HCT116 (cell line): ENCODE measurements around the gene SUPT6H. TPM values are rescaled to one million over a fixed set of nuclear protein-coding genes. Genes with fewer than 3 reads are reported as not detected.

Experiments used
- ATAC-seq: fragments of 200-7000 bp; cut with Tn5 transposase; 2 replicates; pipeline ENCODE4 v1.9.1; 2020; ENCODE audit warnings: mild to moderate bottlenecking, moderate library complexity
- BruUV-seq: library from RNA; stranded (reverse); fragments of 400-500 nt; replicated peaks from 2 replicates; lab custom pipeline; 2021; lab: Mats Ljungman, UMichigan
- CTCF ChIA-PET: fragments of 300-600 bp; sonication (Branson Sonifier 250); formaldehyde crosslinking; loops from one replicate; lab custom pipeline; 2021; ENCODE audit warnings: antibody characterized with exemption; lab: Charles Lee
- POLR2A ChIA-PET: fragments of 300-600, 350-600 bp; sonication (Branson Sonifier 250); formaldehyde crosslinking; loops from one replicate; lab custom pipeline; 2021; ENCODE audit warnings: antibody characterized with exemption; lab: Charles Lee
- RAD21 ChIA-PET, 2 experiments: fragments of 300-600 bp; sonication (Branson Sonifier 250); formaldehyde crosslinking; loops; one replicate each; lab custom pipeline; 2023; ENCODE audit warnings: low total read pairs in 2 of 2; ENCODE audit not compliant: uncharacterized antibody in 2 of 2, unreplicated experiment in 2 of 2, low non-redundant PET in 1 of 2; lab: Charles Lee
- DNase-seq: peaks from one replicate; pipeline ENCODE4 v3.0.0-alpha.2; 2010; ENCODE audit warnings: low read depth, low spot score
- H2AFZ ChIP-seq: fragments of 200-600 bp; shearing (Covaris generic), sonication (generic); 2 replicates; pipeline ENCODE4 v1.6.1; 2017; ENCODE audit warnings: low read depth, mixed run types, mixed read lengths, antibody characterized with exemption, low read length; ENCODE audit not compliant: poor library complexity, severe bottlenecking
- H3K27ac ChIP-seq: 2 replicates; pipeline ENCODE4 v1.5.1; 2012; ENCODE audit warnings: low read depth, low read length
- H3K27me3 ChIP-seq: fragments of 200-600 bp; sonication (generic); 2 replicates; pipeline ENCODE4 v1.6.1; 2016; ENCODE audit warnings: mixed run types, low read length, mixed read lengths; ENCODE audit not compliant: insufficient read depth
- H3K36me3 ChIP-seq, 2 experiments: fragments of 200-500 bp in 1 of 2; fragments of 200-600 bp in 1 of 2; sonication (Bioruptor generic) in 1 of 2; sonication (generic) in 1 of 2; 2 replicates each; pipeline versions ENCODE4 v1.5.1 to v1.6.1; 2014 to 2016; ENCODE audit warnings: low read length in 2 of 2, inconsistent platforms in 1 of 2, mixed read lengths in 1 of 2, mixed run types in 1 of 2; ENCODE audit not compliant: insufficient read depth in 2 of 2, control insufficient read depth in 1 of 2
- H3K4me1 ChIP-seq, 2 experiments: fragments of 200-600 bp in 1 of 2; sonication (generic) in 1 of 2; 2 replicates each; pipeline versions ENCODE4 v1.5.1 to v1.6.1; 2012 to 2017; ENCODE audit warnings: low read length in 2 of 2, inconsistent platforms in 1 of 2, mild to moderate bottlenecking in 1 of 2, mixed read lengths in 1 of 2, mixed run types in 1 of 2, moderate library complexity in 1 of 2; ENCODE audit not compliant: insufficient read depth in 2 of 2, control insufficient read depth in 1 of 2
- H3K4me2 ChIP-seq: fragments of 200-600 bp; sonication (generic); 2 replicates; pipeline ENCODE4 v1.6.1; 2017; ENCODE audit warnings: mixed run types, low read length, mixed read lengths
- H3K4me3 ChIP-seq, 2 experiments: fragments of 200-600 bp in 1 of 2; sonication (generic) in 1 of 2; replicated peaks in 1 of 2; 2 replicates each; pipeline ENCODE4 v1.5.1; 2011 to 2016; ENCODE audit warnings: low read length in 2 of 2, control low read depth in 1 of 2, low read depth in 1 of 2, mild to moderate bottlenecking in 1 of 2, mixed read lengths in 1 of 2, mixed run types in 1 of 2
- H3K79me2 ChIP-seq: fragments of 200-600 bp; sonication (generic); 2 replicates; pipeline ENCODE4 v1.6.1; 2017; ENCODE audit warnings: mild to moderate bottlenecking, mixed run types, low read length, moderate library complexity, mixed read lengths; ENCODE audit not compliant: insufficient read depth
- H3K9ac ChIP-seq: fragments of 200-600 bp; sonication (generic); 2 replicates; pipeline ENCODE4 v1.6.1; 2016; ENCODE audit warnings: low read length, mixed read lengths
- H3K9me2 ChIP-seq: fragments of 200-600 bp; sonication (generic), shearing (Covaris generic); 2 replicates; pipeline ENCODE4 v1.6.1; 2017; ENCODE audit warnings: mixed run types, mild to moderate bottlenecking, moderate library complexity; ENCODE audit not compliant: insufficient read depth
- H3K9me3 ChIP-seq, 2 experiments: fragments of 200-500 bp in 1 of 2; fragments of 200-600 bp in 1 of 2; sonication (Bioruptor generic) in 1 of 2; sonication (generic) in 1 of 2; 2 replicates each; pipeline ENCODE4 v1.6.1; 2014 to 2017; ENCODE audit warnings: low read length in 2 of 2, mixed read lengths in 2 of 2, inconsistent platforms in 1 of 2, low read depth in 1 of 2, mild to moderate bottlenecking in 1 of 2, mixed run types in 1 of 2, moderate library complexity in 1 of 2; ENCODE audit not compliant: control insufficient read depth in 1 of 2, insufficient read depth in 1 of 2
- H4K20me1 ChIP-seq: fragments of 200-600 bp; sonication (generic), shearing (Covaris generic); 2 replicates; pipeline ENCODE4 v1.6.1; 2017; ENCODE audit warnings: mixed run types, mild to moderate bottlenecking, moderate library complexity; ENCODE audit not compliant: insufficient read depth
- ATF3 ChIP-seq: IDR thresholded peaks from 2 replicates; pipeline ENCODE4 v1.6.1; 2012
- CBX3 ChIP-seq: IDR thresholded peaks from 2 replicates; pipeline ENCODE4 v1.6.1; 2012; ENCODE audit warnings: low read depth
- CTCF ChIP-seq, 3 experiments: fragments of 200-600 bp in 1 of 3; sonication (generic) in 1 of 3; IDR thresholded peaks in 2 of 3; conservative IDR thresholded peaks in 1 of 3; 2 replicates each; pipeline ENCODE4 v1.5.1; 2012 to 2017; ENCODE audit warnings: low read depth in 2 of 3, low read length in 2 of 3, antibody characterized with exemption in 1 of 3, borderline replicate concordance in 1 of 3, control low read depth in 1 of 3, mild to moderate bottlenecking in 1 of 3, mixed read lengths in 1 of 3, mixed run types in 1 of 3, moderate library complexity in 1 of 3; ENCODE audit not compliant: insufficient read depth in 1 of 3
- ELF1 ChIP-seq: IDR thresholded peaks from 2 replicates; pipeline ENCODE4 v1.6.1; 2012; ENCODE audit warnings: low read depth, borderline replicate concordance
- JUND ChIP-seq: IDR thresholded peaks from 2 replicates; pipeline ENCODE4 v1.6.1; 2012
- SIN3A ChIP-seq: IDR thresholded peaks from 2 replicates; pipeline ENCODE4 v1.6.1; 2012; ENCODE audit warnings: low read depth
- ZFX ChIP-seq: fragments of 450-650 bp; IDR thresholded peaks from 2 replicates; pipeline ENCODE4 v1.6.1; 2017
- intact Hi-C: fragments of 100-400 bp; cut with micrococcal nuclease; formaldehyde crosslinking; loops from 2 replicates; pipeline ENCODE4 v1.10.0; 2022
- total RNA-seq: library from RNA; stranded (reverse); gene quantifications from one replicate; pipeline ENCODE4 v1.2.1, GENCODE V29; 2021; ENCODE audit not compliant: unreplicated experiment

Gene SUPT6H
- total RNA-seq, 1 experiment from 2014 or later = 62.1 TPM

- intact Hi-C loops = no loop called here
- H2AFZ ChIP-seq = no peak overlapping the region
- TF ChIP-seq JUND (no peak), ZFX (no peak), CBX3 (no peak), SIN3A (no peak), CTCF (IDR thresholded peaks at IDR 0.05 in 2 of 3, conservative IDR thresholded peaks at IDR 0.05 in 1 of 3; ENCODE audit: borderline replicate concordance in 1 of 3, insufficient read depth in 1 of 3, low read depth in 2 of 3, low read length in 2 of 3) (no peak), ATF3 (no peak), ELF1 (no peak)
- H3K27ac ChIP-seq = no peak overlapping the region
- H3K79me2 ChIP-seq = no peaks in the 10 kb centered on the region
- DNase-seq (no peak), ATAC-seq (no peak)
- no TSS peak for BruUV-seq
- RAD21 ChIA-PET = no interaction called here
- CTCF ChIA-PET = no interaction called here
- H3K9me2 ChIP-seq = no peaks in the 10 kb centered on the region
- H3K9me3 ChIP-seq = no peaks in the 10 kb centered on the region
- peaks cover 46 to 51% of the 10 kb centered on the region in 2 experiments for H3K36me3 ChIP-seq
- no peak overlapping the region for H3K4me3 ChIP-seq
- no peaks in the 10 kb centered on the region for H3K4me1 ChIP-seq
- no peak overlapping the region for H3K9ac ChIP-seq
- POLR2A ChIA-PET = interaction anchor here (1.5 kb wide), 1 partner anchor 10 kb away, joined by 7 read pairs; the partner anchor contains the start of gene PROCA1
- no peaks in the 10 kb centered on the region for H4K20me1 ChIP-seq
- no peak overlapping the region for H3K4me2 ChIP-seq
- no peaks in the 10 kb centered on the region for H3K27me3 ChIP-seq
Observed at GRCh38 chr17:28700830-28701492, 39.0 kb downstream of the SUPT6H start.
